Mesothelial cell of epicardium (in vitro differentiated cells): ENCODE measurements around the gene PMM2. TPM values are rescaled to one million over a fixed set of nuclear protein-coding genes. Genes with fewer than 3 reads are reported as not detected.
A peak's percentile ranks its signal among the peaks of the same experiment; 100 is the strongest.

Experiments
- DNase-seq, 2 experiments: peaks; one replicate each; pipeline ENCODE4 v3.0.0; 2021; ENCODE audit warnings: low spot score in 2 of 2; ENCODE audit not compliant: unreplicated experiment in 2 of 2
- H3K27ac Mint-ChIP-seq: 2 replicates; pipeline ENCODE4 v1.8.0; 2021; ENCODE audit warnings: mixed read lengths
- H3K27me3 Mint-ChIP-seq: 2 replicates; pipeline ENCODE4 v1.8.0; 2021; ENCODE audit warnings: low read depth, mixed read lengths
- H3K36me3 Mint-ChIP-seq: 2 replicates; pipeline ENCODE4 v1.8.0; 2021; ENCODE audit warnings: mixed read lengths
- H3K4me1 Mint-ChIP-seq: 2 replicates; pipeline ENCODE4 v1.8.0; 2021; ENCODE audit warnings: mixed read lengths
- H3K4me3 Mint-ChIP-seq: 2 replicates; pipeline ENCODE4 v1.8.0; 2021; ENCODE audit warnings: mild to moderate bottlenecking, moderate library complexity, mixed read lengths
- H3K9me3 Mint-ChIP-seq: 2 replicates; pipeline ENCODE4 v1.8.0; 2021; ENCODE audit warnings: mixed read lengths
- CTCF ChIP-seq: fragments of 200-600 bp; sonication (generic); IDR thresholded peaks from one replicate; pipeline ENCODE4 v1.5.0; 2021; ENCODE audit warnings: antibody characterized with exemption; ENCODE audit not compliant: unreplicated experiment
- total RNA-seq: library from RNA; stranded (reverse); gene quantifications from 3 replicates; pipeline ENCODE4 v1.2.1, GENCODE V29; 2021

Gene PMM2
- total RNA-seq, 1 donor from 2014 or later, result 41.7 TPM

- Mint-ChIP-seq H3K9me3 (no peaks in the 10 kb centered on the region), H3K27me3 (no peaks in the 10 kb centered on the region), H3K36me3 (peaks cover 5% of the 10 kb centered on the region), H3K4me1 (peaks cover 30% of the 10 kb centered on the region), H3K27ac (peak overlapping the region; percentile 30), H3K4me3 (no peak overlapping the region)
- TF ChIP-seq CTCF, result no peak
- DNase-seq, result no peak
Observed at GRCh38 chr16:8863594-8864424, 66.2 kb downstream of the PMM2 start.

GRCh38 chr16:8864480-8865110 is 67.0 kb downstream of the PMM2 start:
- peaks cover 3% of the 10 kb centered on the region for H3K36me3 Mint-ChIP-seq
- H3K4me1 Mint-ChIP-seq, result peaks cover 34% of the 10 kb centered on the region
- TF ChIP-seq CTCF, result no peak
- H3K4me3 Mint-ChIP-seq, result no peak overlapping the region
- no peak overlapping the region for H3K27ac Mint-ChIP-seq
- DNase-seq, result no peak
- H3K27me3 Mint-ChIP-seq, result no peaks in the 10 kb centered on the region
- no peaks in the 10 kb centered on the region for H3K9me3 Mint-ChIP-seq

- Mint-ChIP-seq H3K27ac (no peak overlapping the region), H3K4me1 (peaks cover 32% of the 10 kb centered on the region), H3K36me3 (peaks cover 2% of the 10 kb centered on the region), H3K4me3 (peak overlapping the region; percentile 24), H3K9me3 (no peaks in the 10 kb centered on the region), H3K27me3 (no peaks in the 10 kb centered on the region)
- DNase-seq, result no peak
- TF ChIP-seq CTCF, result no peak
Observed at GRCh38 chr16:8865145-8865882, 67.7 kb downstream of the PMM2 start.

GRCh38 chr16:8866118-8866883 is 68.7 kb downstream of the PMM2 start:
- no peaks in the 10 kb centered on the region for H3K36me3 Mint-ChIP-seq
- peak in 1 of 2 experiments; percentile 46 for DNase-seq
- H3K27me3 Mint-ChIP-seq, result no peaks in the 10 kb centered on the region
- no peak for TF ChIP-seq CTCF
- peak overlapping the region; percentile 82 for H3K27ac Mint-ChIP-seq
- H3K9me3 Mint-ChIP-seq, result no peaks in the 10 kb centered on the region
- peak overlapping the region; percentile 85 for H3K4me3 Mint-ChIP-seq
- peaks cover 32% of the 10 kb centered on the region for H3K4me1 Mint-ChIP-seq

- Mint-ChIP-seq H3K4me3 (peak overlapping the region; percentile 85), H3K9me3 (no peaks in the 10 kb centered on the region), H3K36me3 (no peaks in the 10 kb centered on the region), H3K27me3 (no peaks in the 10 kb centered on the region), H3K4me1 (peaks cover 32% of the 10 kb centered on the region), H3K27ac (peak overlapping the region; percentile 84)
- TF ChIP-seq CTCF, result no peak
- DNase-seq, result no peak
Observed at GRCh38 chr16:8866884-8867215, 69.2 kb downstream of the PMM2 start.
